Esophagus muscularis mucosa (tissue), 4 donors: ENCODE results near the gene CDK4. TPM values are rescaled to one million over a fixed set of nuclear protein-coding genes. Genes with fewer than 3 reads are reported as not detected.
A peak's percentile ranks its signal among the peaks of the same experiment; 100 is the strongest.

Experiments used
- DNase-seq: peaks from one replicate; pipeline ENCODE4 v3.0.0-alpha.2; 2017; ENCODE audit errors: extremely low spot score
- H3K27ac ChIP-seq, 4 donors: fragments of 200-600 bp; sonication (generic); replicated peaks in 1 of 4; 1 replicate in 3 of 4; 2 replicates in 1 of 4; pipeline ENCODE4 v1.5.1; 2016 to 2019; ENCODE audit warnings: mild to moderate bottlenecking in 1 of 4
- H3K27me3 ChIP-seq, 4 donors: fragments of 200-600 bp; sonication (generic); one replicate each; pipeline versions ENCODE4 v1.5.1 to v1.6.0; 2016 to 2019
- H3K36me3 ChIP-seq, 4 donors: fragments of 200-600 bp; sonication (generic); one replicate each; pipeline ENCODE4 v1.5.1; 2016 to 2019
- H3K4me1 ChIP-seq, 4 donors: fragments of 200-600 bp; sonication (generic); one replicate each; pipeline ENCODE4 v1.5.1; 2016 to 2019
- H3K4me3 ChIP-seq, 4 donors: fragments of 200-600 bp; sonication (generic); 1 replicate in 2 of 4; 2 replicates in 2 of 4; pipeline ENCODE4 v1.5.1; 2016 to 2019; ENCODE audit warnings: mild to moderate bottlenecking in 4 of 4, moderate library complexity in 1 of 4
- H3K9me3 ChIP-seq, 4 donors: fragments of 200-600 bp; sonication (generic); 1 replicate in 3 of 4; 2 replicates in 1 of 4; pipeline ENCODE4 v1.5.1; 2016 to 2019
- EP300 ChIP-seq: sonication (generic); formaldehyde crosslinking; IDR thresholded peaks from one replicate; pipeline ENCODE4 v1.6.1; 2017; ENCODE audit warnings: antibody characterized with exemption
- POLR2A ChIP-seq: fragments of 450-650 bp; IDR thresholded peaks from one replicate; pipeline ENCODE4 v1.6.1; 2017; ENCODE audit warnings: antibody characterized with exemption, moderate library complexity, mild to moderate bottlenecking, low read depth
- POLR2AphosphoS5 ChIP-seq, 2 donors: sonication (generic); formaldehyde crosslinking; IDR thresholded peaks; one replicate each; pipeline ENCODE4 v1.6.1; 2017; ENCODE audit warnings: antibody characterized with exemption in 2 of 2
- WGBS: methylation state at CpG from one replicate; pipeline ENCODE4 v1.1.5; 2018; 5-methylcytosine and 5-hydroxymethylcytosine counted together
- intact Hi-C: fragments of 100-400 bp; cut with DNase I; formaldehyde crosslinking; loops from one replicate; pipeline ENCODE4 v1.15.1; 2023
- total RNA-seq, 4 donors: library from RNA; depleted of rRNA; stranded (reverse); fragments of >200 nt; gene quantifications; one replicate each; pipeline versions ENCODE4 v1.1.0 to v1.2.1, GENCODE V29; 2016
- TF ChIP-seq, protein P1 (sequence below), 3 experiments: fragments of 200-600 bp in 2 of 3; fragments of 450-650 bp in 1 of 3; sonication (generic) in 2 of 3; IDR thresholded peaks; one replicate each; pipeline ENCODE4 v1.5.1; 2017 to 2019; ENCODE audit warnings: antibody characterized with exemption in 3 of 3, mild to moderate bottlenecking in 2 of 3, moderate library complexity in 1 of 3

CDK4 gene
- total RNA-seq, 4 donors from 2014 or later, result 43.6 to 85.7 (median 71.3) TPM

DNA sequence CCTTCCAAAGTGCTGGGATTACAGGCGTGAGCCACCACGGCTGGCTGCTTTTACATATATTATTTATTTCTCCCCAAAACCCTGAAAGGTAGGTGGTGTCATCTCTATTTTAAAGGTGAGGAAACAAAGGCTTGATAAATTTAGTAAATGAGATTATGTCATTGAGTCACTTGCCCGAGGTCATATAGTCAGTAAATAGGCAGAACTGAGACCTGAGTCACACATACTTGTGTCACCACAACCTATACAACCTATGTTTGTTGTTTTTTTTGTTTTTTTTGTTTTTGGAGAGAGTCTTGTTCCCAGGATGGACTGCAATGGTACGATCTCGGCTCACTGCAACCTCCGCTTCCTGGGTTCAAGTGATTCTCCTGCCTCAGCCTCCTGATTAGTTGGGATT lies 43.2 kb upstream of the CDK4 start:
- TF ChIP-seq EP300 (no peak), POLR2A (no peak), POLR2AphosphoS5 (IDR thresholded peaks at IDR 0.05) (no peak)
- TF ChIP-seq, protein P1, sequence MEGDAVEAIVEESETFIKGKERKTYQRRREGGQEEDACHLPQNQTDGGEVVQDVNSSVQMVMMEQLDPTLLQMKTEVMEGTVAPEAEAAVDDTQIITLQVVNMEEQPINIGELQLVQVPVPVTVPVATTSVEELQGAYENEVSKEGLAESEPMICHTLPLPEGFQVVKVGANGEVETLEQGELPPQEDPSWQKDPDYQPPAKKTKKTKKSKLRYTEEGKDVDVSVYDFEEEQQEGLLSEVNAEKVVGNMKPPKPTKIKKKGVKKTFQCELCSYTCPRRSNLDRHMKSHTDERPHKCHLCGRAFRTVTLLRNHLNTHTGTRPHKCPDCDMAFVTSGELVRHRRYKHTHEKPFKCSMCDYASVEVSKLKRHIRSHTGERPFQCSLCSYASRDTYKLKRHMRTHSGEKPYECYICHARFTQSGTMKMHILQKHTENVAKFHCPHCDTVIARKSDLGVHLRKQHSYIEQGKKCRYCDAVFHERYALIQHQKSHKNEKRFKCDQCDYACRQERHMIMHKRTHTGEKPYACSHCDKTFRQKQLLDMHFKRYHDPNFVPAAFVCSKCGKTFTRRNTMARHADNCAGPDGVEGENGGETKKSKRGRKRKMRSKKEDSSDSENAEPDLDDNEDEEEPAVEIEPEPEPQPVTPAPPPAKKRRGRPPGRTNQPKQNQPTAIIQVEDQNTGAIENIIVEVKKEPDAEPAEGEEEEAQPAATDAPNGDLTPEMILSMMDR (IDR thresholded peaks at IDR 0.05), result no peak
- Histone ChIP-seq H3K36me3 (peaks cover 27 to 98% (median 91%) of the 10 kb centered on the region in 4 donors), H3K4me1 (no peaks in the 10 kb centered on the region), H3K9me3 (no peaks in the 10 kb centered on the region), H3K4me3 (no peak overlapping the region), H3K27ac (no peak overlapping the region), H3K27me3 (no peaks in the 10 kb centered on the region)
- DNase-seq, result no peak
- WGBS, result 91% methylated on average over 6 of the region's 6 CpGs
- intact Hi-C loops, result no loop called here

DNA sequence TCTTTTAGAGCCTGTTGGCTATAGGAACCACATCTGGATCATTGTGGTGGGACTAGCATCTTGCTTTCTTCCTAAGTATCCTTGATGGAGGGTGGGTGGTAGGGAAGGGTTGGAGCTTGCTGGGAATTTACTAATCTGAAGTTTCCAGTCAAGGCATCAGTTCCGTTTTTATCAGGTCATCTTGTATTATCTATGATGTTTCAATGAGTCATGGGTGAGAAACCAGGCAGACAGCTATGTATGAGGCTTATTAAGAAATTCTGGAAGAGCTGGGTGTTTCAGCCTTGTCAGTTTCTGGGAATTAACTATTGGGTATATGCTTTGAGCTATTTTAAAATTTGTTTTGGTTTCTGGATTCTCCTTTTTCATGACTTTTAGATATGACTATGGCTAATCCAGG lies 41.8 kb upstream of the CDK4 start:
- H3K4me1 ChIP-seq, result no peaks in the 10 kb centered on the region
- no peaks in the 10 kb centered on the region for H3K27me3 ChIP-seq
- no peaks in the 10 kb centered on the region for H3K9me3 ChIP-seq
- intact Hi-C loops, result no loop called here
- TF ChIP-seq EP300, result no peak
- TF ChIP-seq, protein P1 (IDR thresholded peaks at IDR 0.05), result no peak
- no peak for TF ChIP-seq POLR2AphosphoS5 (IDR thresholded peaks at IDR 0.05)
- H3K27ac ChIP-seq, result no peak overlapping the region
- 56% methylated on average over 1 of the region's 1 CpG for whole genome bisulfite sequencing
- DNase-seq, result no peak
- H3K4me3 ChIP-seq, result no peak overlapping the region
- peaks cover 28 to 98% (median 90%) of the 10 kb centered on the region in 4 donors for H3K36me3 ChIP-seq

DNA sequence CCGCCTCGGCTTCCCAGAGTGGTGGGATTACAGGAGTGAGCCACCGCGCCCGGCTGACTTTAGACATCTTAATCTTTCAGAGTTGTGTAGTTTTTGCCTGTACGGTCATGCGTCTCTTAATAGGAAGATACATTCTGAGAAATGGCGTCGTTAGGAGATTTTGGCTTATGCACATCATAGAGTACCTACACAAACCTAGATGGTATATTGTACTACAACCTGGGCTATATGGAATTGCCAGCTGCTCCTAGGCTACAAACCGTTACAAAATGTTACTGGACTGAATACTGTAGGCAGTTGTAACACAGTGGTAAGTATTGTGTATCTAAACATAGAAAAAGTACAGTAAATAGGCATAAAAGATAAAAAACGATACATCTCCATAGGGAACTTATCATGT lies 31.8 kb upstream of the CDK4 start:
- intact Hi-C loops, result loop anchor here (5.0 kb wide), 1 partner anchor 48 kb away; no protein-coding TSS in a partner anchor
- Histone ChIP-seq H3K9me3 (no peaks in the 10 kb centered on the region), H3K27me3 (no peaks in the 10 kb centered on the region), H3K4me3 (peak overlapping the region; percentile 66 to 99 (median 92)), H3K36me3 (peaks cover 26 to 59% (median 50%) of the 10 kb centered on the region in 4 donors), H3K27ac (no peak overlapping the region), H3K4me1 (peaks cover 14 to 29% (median 20%) of the 10 kb centered on the region in 4 donors)
- no peak for TF ChIP-seq POLR2AphosphoS5 (IDR thresholded peaks at IDR 0.05)
- no peak for TF ChIP-seq EP300
- no peak for TF ChIP-seq POLR2A
- TF ChIP-seq, protein P1 (IDR thresholded peaks at IDR 0.05), result no peak
- no peak for DNase-seq
- WGBS, result 92% methylated on average over 11 of the region's 11 CpGs

DNA sequence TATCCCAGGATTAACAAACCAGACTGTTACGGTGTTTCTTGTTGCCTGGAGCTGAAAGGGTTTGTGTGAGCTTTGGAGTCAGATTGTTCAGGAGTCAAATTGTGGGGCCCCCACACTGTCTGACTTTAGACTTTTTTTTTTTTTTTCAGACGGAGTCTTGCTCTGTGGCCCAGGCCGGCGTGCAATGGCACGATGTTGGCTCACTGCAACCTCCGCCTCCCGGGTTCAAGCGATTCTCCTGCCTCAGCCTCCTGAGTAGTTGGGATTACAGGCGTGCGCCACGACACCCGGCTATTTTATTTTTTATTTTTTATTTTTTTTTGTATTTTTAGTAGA lies 31.3 kb upstream of the CDK4 start:
- TF ChIP-seq EP300, result no peak
- TF ChIP-seq, protein P1 (IDR thresholded peaks at IDR 0.05), result no peak
- no peak for TF ChIP-seq POLR2AphosphoS5 (IDR thresholded peaks at IDR 0.05)
- TF ChIP-seq POLR2A, result no peak
- H3K4me1 ChIP-seq, result peaks cover 14 to 29% (median 20%) of the 10 kb centered on the region in 4 donors
- WGBS, result 86% methylated on average over 12 of the region's 12 CpGs
- H3K27me3 ChIP-seq, result no peaks in the 10 kb centered on the region
- H3K27ac ChIP-seq, result peak overlapping the region in 2 of 4 donors; percentile 74 to 77
- no peaks in the 10 kb centered on the region for H3K9me3 ChIP-seq
- intact Hi-C loops, result loop anchor here (5.0 kb wide), 1 partner anchor 49 kb away; no protein-coding TSS in a partner anchor
- peak overlapping the region; percentile 66 to 99 (median 92) for H3K4me3 ChIP-seq
- peaks cover 22 to 59% (median 46%) of the 10 kb centered on the region in 4 donors for H3K36me3 ChIP-seq
- DNase-seq, result no peak
